A204.1 (cell line): ENCODE data around the gene FRS2.

ENCODE experiments used
- FAIRE-seq: peaks from 2 replicates; lab custom pipeline; 2012; peaks lifted over from hg19 to GRCh38; lab: Jason Lieb, UNC

The FRS2 gene

DNA sequence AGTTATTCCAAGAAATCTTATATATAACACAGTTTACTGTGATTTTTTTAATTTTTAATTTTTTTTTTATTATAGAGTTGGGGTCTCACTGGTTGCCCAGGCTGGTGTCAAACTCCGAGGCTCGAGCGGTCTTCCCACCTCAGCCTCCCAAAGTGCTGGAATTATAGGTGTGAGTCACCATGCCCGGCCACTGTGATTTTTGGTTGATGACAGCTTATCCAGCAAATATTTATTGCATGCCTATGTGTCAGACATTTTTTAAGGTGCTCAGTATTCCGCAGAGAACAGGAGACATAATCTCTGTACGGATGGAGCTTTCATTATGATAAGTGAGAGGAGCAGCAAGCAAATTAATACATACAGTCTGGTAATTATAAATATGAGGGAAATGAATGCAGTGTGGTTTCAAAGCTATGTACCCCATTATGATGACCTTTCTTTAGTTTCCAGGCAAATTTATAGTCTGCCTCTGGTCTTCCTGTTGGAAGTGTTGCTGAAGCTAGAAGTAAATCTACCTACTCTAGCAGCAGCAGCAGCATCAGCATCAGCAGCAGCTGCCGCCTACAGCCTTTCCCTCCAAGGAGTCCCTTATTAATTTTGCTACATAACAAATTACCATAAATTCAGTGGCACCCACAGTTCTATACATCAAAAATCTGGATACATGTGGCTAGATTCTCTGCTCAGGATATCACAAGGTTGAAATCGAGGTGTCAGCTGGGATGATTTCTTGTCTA, 32.3 kb downstream of the FRS2 start:
- no peak for FAIRE-seq

DNA sequence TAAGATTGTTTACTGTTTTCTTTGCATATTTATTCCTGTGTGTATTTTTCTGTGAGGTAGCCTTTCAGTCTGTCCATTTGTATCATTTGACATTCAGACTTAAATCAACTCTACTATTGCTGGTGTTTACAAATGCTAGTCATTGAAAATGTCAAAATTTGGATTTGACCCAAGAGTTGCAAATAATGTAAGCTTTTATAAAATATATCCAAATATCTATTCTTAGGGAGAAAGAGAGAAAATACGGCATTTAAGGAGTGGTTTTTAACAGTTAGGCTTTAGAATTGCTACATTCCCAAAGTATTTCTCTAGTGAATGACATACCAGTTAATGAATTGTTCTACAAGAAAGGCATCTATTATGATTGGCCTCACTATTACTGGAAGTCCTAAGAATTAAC, 37.9 kb downstream of the FRS2 start:
- FAIRE-seq: no peak

DNA sequence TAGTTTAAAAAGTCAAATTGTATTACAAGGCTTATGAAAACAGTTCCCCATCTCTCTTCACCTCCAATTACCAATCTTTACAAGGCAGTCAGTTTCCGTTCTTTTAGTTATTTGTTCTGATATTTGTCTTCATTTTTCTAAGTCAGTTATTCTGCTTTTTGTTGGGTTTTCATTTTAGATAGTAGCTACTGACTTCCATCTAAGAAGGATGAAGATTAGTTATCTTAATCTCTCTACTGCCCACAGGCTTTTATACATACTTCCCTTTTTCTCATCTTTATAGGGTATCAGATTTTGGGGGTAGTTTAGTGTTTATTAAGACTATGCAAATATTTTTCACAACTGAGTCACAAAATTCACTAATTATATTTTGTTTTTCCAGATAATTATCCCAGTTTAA, 38.4 kb downstream of the FRS2 start:
- FAIRE-seq: no peak

DNA sequence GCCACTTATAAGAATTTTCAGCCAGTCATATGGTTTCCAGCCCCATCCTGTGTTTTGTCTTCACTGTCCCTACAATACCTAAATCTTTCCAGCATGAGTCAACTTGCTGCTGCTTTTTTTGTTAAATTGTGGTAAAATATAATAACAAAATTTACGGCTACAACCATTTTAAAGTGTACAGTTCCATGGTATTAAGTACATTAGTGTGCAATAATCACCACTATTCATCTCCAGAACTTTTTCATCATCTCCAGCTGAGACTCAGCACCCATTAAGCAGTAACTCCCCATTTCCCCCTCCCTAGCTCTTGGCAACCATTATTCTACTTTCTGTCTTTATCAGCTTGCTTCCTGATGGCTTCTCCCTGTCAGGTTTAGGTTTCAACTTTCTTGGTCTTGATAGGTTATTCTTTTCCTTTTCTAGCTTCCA, 39.1 kb downstream of the FRS2 start:
- no peak for FAIRE-seq

DNA sequence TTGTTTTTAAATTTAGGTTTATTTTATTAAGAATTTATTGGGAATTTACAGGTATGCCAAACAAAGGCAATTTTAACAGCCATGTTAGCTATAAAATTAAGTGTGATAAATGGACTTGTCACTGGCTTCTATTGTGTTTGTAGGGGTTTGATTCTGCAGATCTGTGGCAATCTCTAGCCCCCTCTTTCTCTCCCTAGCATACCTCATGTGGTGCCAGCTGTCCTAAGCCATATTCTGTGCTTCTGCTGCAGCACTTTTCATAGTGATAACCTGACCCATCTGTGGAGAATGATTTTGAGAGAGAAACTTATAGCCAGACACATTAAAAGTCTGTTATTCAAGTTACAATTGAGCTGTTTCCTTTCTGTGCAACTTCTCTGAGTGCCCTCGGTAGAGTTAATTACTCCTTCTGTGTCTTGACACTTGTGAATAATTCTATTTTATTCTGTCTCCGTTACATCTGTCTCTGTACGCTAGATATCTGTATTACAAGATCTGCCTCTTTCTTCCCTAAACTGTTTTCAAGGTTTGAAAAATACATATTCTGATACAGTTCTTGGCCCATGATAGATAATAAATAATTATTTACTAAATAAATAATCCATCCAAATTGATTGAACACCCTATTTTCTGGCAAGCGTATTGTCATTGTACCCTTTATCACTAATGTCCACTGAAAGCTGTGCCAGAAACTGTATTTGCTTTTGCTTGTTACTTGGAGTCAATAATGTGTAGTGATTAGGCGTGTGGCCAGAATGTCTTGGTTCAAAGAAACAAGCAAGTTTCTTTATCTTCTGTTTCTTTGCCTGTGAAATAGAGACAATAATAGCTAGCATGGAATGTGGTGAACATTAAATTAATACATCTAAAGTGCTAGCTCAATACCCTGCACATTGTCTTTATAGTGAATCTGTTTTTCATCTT, 40.0 kb downstream of the FRS2 start:
- no peak for FAIRE-seq

DNA sequence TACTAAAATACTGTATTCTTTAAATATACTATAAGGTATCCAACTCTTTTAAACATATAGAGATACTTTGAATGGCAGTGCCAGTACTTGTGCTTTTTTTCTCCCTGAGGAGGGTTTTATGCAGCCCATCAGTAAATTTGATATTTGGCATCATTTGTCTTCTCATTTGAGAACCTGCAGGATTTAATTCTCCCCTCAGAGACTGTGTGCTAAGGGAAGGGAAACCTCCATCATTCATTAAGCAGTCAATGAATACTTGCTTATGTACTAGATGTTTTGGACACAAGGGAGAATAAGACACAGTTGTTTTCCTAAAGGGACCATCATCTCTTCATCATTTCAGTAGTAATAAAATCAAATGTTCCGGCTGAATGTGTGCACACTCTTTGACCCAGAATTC, 40.8 kb downstream of the FRS2 start:
- no peak for FAIRE-seq

DNA sequence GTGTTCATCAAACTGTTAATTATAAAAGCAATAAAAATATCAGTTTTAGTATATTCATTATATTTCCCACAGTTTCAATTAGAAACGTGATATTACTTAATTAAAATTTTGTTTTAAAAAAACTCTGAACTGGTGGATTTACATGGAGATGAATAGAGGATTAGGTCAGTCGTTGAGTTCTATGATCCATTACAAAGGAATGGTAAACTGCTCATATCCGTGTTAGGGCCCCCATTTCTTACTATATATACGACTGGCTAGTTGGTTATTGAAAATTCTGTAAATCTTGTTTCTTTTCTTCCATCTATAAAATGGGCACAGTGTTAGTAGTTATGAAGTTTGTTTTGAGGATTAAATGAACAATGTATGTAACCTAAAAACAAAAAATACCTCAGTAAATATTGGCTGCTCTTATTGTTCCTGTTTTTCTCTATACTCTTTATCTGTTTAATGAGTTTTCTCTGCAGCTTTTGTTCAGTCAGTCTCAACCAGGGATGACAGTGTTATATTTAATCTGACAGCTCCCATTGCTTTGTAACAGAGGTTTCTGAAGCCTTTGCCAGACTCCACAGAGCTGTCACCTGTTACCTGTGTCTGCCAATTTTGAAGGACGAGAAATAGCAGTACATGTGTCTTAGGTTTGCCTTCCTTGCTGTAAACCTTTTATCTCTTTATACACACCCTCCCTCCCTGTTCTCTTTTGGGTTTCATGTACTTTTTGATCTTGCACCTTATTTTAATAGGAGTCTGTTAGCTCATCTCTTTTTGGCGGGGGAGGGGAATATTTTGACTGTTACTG, 41.5 kb downstream of the FRS2 start:
- FAIRE-seq: no peak

DNA sequence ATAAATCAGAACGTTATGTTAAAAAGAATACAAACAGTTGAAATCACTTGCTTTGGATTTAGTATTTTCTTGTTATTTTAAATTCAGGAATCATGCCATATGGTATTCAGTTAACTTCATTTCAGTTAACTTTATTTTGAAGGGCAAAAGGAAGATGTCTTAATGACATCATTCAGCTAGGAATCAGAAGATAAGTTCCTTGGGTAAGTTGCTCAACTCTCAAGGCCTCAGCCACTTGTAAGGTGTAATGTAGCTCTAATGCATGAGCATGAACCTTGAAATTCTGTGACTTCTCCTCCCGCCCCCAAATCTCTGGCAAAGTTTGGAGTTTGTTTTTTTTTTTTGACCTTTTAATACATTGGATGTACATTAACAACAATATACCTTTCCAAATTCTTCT, 42.6 kb downstream of the FRS2 start:
- no peak for FAIRE-seq

DNA sequence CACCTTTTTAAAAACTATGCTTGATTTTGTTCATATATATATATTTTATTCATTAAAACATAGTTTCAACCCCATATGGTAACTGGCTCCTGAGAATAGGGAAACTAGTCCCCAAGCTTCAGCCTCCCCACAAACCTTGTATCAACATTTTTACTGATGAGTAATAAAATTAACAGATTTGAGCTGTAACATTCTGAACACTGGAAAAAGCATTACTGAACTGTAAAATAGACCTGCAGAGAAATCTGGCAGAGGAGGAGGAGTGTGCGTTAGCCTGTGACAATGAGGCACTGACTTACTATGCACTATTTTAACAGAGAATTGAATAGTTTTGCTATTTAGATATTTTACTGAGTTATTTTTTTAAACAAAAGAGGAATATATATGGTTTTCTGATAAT, 43.1 kb downstream of the FRS2 start:
- no peak for FAIRE-seq

DNA sequence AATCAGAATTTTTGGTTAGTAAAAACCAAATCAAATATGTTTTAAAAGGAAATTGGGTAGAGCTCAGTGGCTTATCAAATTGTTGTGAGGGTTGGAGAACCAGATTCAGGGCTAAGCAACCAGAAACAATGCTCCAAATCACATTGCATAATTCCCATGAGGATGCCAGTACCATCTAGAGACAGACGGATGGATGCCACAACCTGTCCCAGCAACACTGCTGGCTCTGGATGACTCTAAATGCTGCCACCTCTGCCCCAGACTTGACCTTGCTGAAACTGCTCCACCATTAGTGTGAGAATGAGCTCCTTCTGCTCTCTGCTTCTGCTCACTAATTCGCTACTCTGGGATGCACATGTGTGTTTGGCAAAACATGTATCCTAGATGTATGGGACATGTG, 43.9 kb downstream of the FRS2 start:
- no peak for FAIRE-seq

DNA sequence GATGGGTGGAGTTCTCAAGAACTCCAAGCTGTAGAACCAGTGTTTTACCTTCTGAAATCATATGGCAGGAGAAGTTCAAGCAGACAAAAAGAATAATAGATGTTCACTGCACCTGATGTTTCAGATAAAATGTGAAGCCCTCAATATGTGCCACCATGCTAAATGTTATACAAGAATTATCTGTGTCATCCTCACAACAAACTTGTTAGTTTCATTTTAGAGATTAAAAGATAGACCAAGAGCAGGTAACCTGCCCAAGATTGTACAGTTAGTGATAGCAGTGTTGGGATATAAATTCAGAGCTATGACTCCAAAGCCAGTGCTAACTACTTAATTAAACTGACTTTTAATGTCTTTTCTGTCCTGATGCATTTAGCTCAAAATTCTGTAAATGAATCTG, 44.7 kb downstream of the FRS2 start:
- FAIRE-seq: no peak

DNA sequence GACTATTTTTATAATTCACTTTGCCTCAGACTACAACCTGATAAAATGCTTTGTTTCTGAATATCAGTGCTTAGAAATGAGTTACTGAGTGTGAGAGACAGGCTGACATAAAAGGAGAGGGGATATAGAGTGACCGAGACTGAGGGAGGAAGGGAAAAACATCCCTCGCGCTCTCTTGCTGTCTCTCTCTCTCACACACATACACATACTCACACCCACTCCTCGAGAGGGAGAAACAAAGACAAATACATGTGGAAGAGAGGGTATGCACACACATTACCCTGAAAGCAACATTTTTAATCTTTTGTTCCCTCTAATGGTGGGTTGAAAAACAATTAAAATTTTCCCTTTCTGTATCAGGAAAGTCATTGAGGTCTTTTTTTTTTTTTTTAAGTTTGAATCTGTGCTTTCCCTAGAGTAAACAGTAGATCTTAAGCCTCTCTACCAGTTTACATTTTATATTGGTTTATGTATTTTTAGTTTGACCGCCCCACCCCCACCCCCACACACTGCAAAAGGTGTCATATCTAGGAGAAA, 45.3 kb downstream of the FRS2 start:
- no peak for FAIRE-seq

DNA sequence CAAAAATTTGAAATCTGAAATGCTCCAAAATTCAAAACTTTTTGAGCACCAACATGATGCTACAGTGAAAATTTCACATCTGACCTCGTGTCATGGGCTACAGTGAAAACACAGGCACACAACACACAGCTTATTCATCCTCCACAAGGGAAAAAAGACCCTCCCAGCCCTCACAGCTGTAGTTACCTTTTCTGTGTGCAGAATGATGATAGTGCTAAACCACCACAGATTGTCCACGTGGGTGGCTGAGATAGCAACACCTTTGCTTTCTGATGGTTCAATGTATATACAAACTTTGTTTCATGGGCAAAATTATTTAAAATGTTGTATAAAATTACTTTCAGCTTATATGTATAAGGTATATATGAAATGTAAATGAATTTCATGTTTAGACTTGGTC, 46.8 kb downstream of the FRS2 start:
- FAIRE-seq: no peak

DNA sequence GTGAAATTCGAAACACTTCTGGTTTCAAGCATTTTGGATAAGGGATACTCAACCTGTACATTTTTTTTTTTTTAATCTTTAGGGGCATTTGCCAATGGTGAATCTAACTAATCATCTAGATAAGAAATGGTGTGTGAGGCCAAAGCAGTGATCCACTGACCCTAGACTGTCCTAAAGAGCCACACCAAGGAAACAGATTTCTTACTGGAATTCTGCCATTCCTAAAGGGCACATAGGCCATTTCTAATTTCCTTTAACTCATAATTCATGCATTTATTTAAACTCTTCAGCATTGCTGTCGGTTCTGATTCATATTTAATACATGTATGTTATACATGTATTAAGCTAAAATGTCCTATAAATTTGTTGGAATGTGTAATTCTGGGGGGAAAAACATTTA, 47.2 kb downstream of the FRS2 start:
- FAIRE-seq: no peak

DNA sequence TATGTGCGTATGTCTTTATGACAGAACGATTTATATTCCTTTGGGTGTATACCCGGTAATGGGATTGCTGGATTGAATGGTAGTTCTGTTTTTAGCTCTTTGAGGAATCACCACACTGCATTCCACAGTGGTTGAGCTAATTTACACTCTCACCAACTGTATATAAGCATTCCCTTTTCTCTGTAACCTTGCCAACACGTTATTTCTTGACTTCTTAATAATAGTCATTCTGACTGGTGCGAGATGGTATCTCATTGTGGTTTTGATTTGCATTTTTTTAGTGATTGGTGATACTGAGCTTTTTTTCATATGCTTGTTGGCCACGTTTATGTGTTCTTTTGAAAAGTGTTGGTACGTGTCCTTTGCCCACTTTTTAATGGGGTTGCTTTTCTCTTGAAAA, 49.7 kb downstream of the FRS2 start:
- no peak for FAIRE-seq

DNA sequence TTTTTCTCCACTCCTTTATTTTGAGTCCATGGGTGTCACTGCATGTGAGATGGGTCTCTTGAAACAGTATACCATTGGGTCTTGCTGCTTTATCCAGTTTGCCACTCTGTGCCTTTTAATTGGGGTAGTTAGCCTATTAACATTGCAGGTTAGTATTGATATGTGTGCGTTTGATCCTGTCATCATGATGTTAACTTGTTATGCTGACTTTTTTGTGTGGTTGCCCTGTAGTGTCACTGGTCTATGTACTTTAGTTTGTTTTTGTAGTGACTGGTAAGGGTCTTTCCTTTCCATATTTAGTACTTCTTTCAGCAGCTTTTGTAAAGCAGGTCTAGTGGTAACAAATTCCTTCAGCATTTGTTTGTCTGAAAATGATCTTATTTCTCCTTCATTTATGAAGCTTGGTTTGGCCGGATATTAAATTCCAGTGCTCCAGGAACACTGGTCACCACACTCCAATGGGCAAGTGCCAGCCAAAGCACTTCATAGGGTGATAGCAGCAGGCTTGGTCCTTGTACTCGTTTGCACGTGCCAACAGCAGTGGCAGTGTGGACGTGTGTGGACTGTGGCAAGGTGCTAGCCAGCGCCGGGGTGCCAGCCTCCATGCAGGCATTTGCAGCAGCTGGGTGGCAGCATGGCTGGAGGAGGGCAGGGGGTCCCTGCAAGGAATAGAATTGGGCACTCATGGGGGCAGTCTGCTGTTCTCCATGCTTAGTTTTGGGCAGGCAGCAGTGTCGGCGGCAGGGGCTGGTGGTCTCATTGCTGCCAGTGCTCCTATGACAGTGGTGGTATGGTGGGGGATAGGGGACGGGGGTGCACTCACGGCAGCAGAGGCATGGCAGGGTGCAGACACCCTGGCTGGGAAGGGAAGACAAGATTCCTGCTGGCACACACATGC, 53.5 kb downstream of the FRS2 start:
- no peak for FAIRE-seq

DNA sequence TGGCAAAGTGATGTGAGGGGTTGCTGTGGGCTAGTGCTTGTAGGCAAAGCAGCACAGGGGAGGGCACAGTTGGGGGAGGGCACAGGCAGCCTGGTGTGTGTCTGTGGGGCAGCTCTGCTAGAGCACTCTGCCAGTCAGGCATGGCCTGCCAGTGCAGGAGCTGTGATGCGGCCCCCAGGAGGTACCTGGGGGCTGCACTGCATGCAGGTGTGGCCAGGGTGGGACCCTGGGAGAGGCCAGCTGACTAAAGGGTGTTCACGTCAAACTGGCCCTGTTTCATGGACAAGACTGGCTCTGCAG, 54.1 kb downstream of the FRS2 start:
- FAIRE-seq: no peak

DNA sequence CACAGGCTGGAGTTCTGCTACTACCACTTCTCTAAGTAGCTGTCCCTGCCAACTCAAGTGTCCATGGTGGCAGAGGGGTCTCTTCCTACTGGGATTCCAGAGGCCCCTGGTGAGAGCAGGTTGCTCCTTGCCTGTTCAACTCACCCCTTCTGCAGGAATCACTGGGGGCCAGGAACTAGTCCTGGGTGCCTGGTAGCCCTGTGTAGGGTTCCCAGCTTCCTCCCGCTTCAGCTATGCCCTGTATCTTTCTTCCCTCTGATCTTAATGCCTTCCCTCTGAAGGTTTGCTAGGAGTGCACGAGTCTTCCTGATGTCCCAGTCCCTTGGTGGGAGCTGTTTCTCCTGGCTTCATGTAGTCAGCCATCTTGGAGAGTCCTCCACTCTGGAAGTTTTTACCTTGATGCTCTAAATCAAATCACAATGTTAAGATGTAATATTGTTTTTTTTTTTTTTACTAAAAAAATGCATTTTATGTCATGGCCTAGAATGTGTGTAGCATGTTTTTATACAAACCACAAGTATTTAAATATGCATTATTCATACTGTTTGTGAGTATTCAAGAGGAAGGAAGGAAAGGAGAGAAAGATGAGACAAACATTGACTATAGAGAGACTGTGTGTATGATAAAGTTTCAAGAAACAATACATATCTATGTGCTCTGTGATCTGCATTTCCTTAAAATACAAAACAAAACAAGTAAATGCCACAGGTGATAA, 54.7 kb downstream of the FRS2 start:
- FAIRE-seq: no peak

DNA sequence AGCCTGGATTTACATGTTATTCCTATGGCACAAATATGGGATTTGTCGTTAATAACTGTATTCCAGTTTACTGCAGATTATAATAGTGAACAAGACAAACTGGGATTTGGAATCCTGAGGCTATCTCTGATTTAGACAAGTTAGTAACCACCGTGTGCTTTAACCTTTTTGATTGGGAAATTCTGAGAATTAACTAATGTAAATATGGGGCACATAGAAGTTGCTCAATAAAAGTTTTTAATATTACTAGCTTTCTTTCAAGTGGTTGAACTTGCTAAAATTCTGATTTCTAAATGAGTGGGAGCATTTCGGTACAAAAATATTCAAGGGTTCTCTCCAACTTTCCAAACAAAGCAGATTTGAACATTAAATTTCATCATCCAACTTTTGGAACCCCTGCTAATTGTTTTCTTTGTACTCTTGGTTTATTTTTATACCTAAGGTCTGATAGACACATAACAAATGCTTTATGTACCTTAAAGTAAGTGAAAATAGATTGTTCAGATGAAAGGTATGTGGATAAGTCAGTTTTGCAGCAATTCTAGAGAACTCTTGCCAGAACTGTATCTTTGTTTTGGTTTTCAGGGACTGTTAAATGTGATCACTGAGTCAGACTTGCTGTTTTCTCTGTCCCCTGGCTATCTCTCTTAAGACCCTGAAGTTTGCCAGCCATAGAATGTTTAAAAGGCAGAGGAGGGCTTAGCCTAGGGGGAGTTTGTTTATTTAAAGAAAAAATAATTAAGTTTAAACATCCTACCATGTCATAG, 57.5 kb downstream of the FRS2 start:
- FAIRE-seq: no peak

DNA sequence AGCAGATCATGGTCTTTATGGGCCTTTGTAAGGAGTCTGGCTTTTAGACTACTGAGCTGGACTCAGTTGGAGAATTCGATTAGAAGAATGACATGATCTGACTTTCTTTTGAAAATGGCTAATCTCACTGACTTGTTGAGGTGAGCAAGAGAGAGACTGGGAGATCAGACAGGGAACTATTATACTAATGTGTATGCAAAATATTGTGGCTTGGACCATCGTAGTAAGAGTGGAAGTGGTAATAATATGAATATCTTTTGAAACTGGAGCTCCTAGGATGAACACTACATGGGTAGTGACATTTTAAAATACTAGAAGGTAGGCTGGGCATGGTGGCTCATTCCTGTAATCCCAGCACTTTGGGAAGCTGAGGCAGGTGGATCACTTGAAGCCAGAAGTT, 58.8 kb downstream of the FRS2 start:
- FAIRE-seq: no peak
